Muscle layer of duodenum (tissue), 2 donors: ENCODE measurements around the gene MYB.

ENCODE experiments used
- H3K27ac ChIP-seq: one replicate; pipeline ENCODE4 v1.7.0; 2013; ENCODE audit warnings: mild to moderate bottlenecking, low read length
- H3K27me3 ChIP-seq: one replicate; pipeline ENCODE4 v1.7.0; 2013; ENCODE audit warnings: low read depth, mild to moderate bottlenecking, control low read depth, low read length
- H3K36me3 ChIP-seq, 2 donors: one replicate each; pipeline ENCODE4 v1.7.0; 2013; ENCODE audit warnings: low read length in 2 of 2, control low read depth in 1 of 2, mild to moderate bottlenecking in 1 of 2; ENCODE audit not compliant: insufficient read depth in 2 of 2, control insufficient read depth in 1 of 2
- H3K4me1 ChIP-seq, 2 donors: one replicate each; pipeline ENCODE4 v1.7.0; 2013; ENCODE audit warnings: low read length in 2 of 2, mild to moderate bottlenecking in 2 of 2, control low read depth in 1 of 2, moderate library complexity in 1 of 2; ENCODE audit not compliant: insufficient read depth in 2 of 2, control insufficient read depth in 1 of 2
- H3K4me3 ChIP-seq, 2 donors: one replicate each; pipeline ENCODE4 v1.7.0; 2013; ENCODE audit warnings: low read length in 2 of 2, low read depth in 1 of 2, mild to moderate bottlenecking in 1 of 2
- H3K9me3 ChIP-seq, 2 donors: one replicate each; pipeline ENCODE4 v1.7.0; 2013; ENCODE audit warnings: low read length in 2 of 2, control low read depth in 1 of 2, mild to moderate bottlenecking in 1 of 2; ENCODE audit not compliant: control insufficient read depth in 1 of 2
- donor health status: healthy.

MYB gene

GRCh38 chr6:135212020-135212806, 31.1 kb downstream of the MYB start:
- H3K36me3 ChIP-seq = no peaks in the 10 kb centered on the region
- H3K4me3 ChIP-seq = no peak overlapping the region
- no peaks in the 10 kb centered on the region for H3K27me3 ChIP-seq
- no peak overlapping the region for H3K27ac ChIP-seq
- no peaks in the 10 kb centered on the region for H3K9me3 ChIP-seq
- H3K4me1 ChIP-seq = no peaks in the 10 kb centered on the region

GRCh38 chr6:135212935-135213334, 31.8 kb downstream of the MYB start:
- H3K27me3 ChIP-seq = no peaks in the 10 kb centered on the region
- H3K27ac ChIP-seq = no peak overlapping the region
- no peaks in the 10 kb centered on the region for H3K9me3 ChIP-seq
- H3K4me1 ChIP-seq = no peaks in the 10 kb centered on the region
- H3K4me3 ChIP-seq = no peak overlapping the region
- no peaks in the 10 kb centered on the region for H3K36me3 ChIP-seq

GRCh38 chr6:135213616-135214015, 32.5 kb downstream of the MYB start:
- no peak overlapping the region for H3K27ac ChIP-seq
- no peaks in the 10 kb centered on the region for H3K36me3 ChIP-seq
- no peaks in the 10 kb centered on the region for H3K4me1 ChIP-seq
- H3K9me3 ChIP-seq = no peaks in the 10 kb centered on the region
- H3K4me3 ChIP-seq = no peak overlapping the region
- H3K27me3 ChIP-seq = no peaks in the 10 kb centered on the region

- no peak overlapping the region for H3K27ac ChIP-seq
These were observed 34.1 kb downstream of the MYB start for GRCh38 chr6:135215160-135215559.

GRCh38 chr6:135215563-135215962, 34.5 kb downstream of the MYB start:
- H3K4me3 ChIP-seq = no peak overlapping the region
- no peaks in the 10 kb centered on the region for H3K27me3 ChIP-seq
- no peaks in the 10 kb centered on the region for H3K9me3 ChIP-seq
- no peak overlapping the region for H3K27ac ChIP-seq
- no peaks in the 10 kb centered on the region for H3K4me1 ChIP-seq
- H3K36me3 ChIP-seq = no peaks in the 10 kb centered on the region

More at GRCh38 chr6:135215160-135215559, 34.1 kb downstream of the MYB start:
- no peak overlapping the region for H3K4me3 ChIP-seq
- no peaks in the 10 kb centered on the region for H3K9me3 ChIP-seq
- no peaks in the 10 kb centered on the region for H3K4me1 ChIP-seq
- H3K36me3 ChIP-seq = no peaks in the 10 kb centered on the region
- no peaks in the 10 kb centered on the region for H3K27me3 ChIP-seq

- Histone ChIP-seq H3K9me3 (no peaks in the 10 kb centered on the region), H3K4me3 (no peak overlapping the region), H3K27me3 (no peaks in the 10 kb centered on the region), H3K36me3 (no peaks in the 10 kb centered on the region), H3K4me1 (no peaks in the 10 kb centered on the region), H3K27ac (no peak overlapping the region)
These were observed 36.6 kb downstream of the MYB start for GRCh38 chr6:135217663-135218062.

- no peak overlapping the region for H3K4me3 ChIP-seq
- H3K36me3 ChIP-seq = no peaks in the 10 kb centered on the region
- no peaks in the 10 kb centered on the region for H3K4me1 ChIP-seq
- no peaks in the 10 kb centered on the region for H3K27me3 ChIP-seq
- no peak overlapping the region for H3K27ac ChIP-seq
- no peaks in the 10 kb centered on the region for H3K9me3 ChIP-seq
These were observed 38.2 kb downstream of the MYB start for GRCh38 chr6:135219346-135219745.

- H3K4me3 ChIP-seq = no peak overlapping the region
- no peaks in the 10 kb centered on the region for H3K9me3 ChIP-seq
- no peaks in the 10 kb centered on the region for H3K4me1 ChIP-seq
- H3K36me3 ChIP-seq = no peaks in the 10 kb centered on the region
- H3K27ac ChIP-seq = no peak overlapping the region
- H3K27me3 ChIP-seq = no peaks in the 10 kb centered on the region
These were observed 39.9 kb downstream of the MYB start for GRCh38 chr6:135221042-135221441.

- no peaks in the 10 kb centered on the region for H3K36me3 ChIP-seq
- H3K9me3 ChIP-seq = no peaks in the 10 kb centered on the region
- no peak overlapping the region for H3K4me3 ChIP-seq
- H3K27me3 ChIP-seq = no peaks in the 10 kb centered on the region
- no peak overlapping the region for H3K27ac ChIP-seq
- H3K4me1 ChIP-seq = no peaks in the 10 kb centered on the region
These were observed 40.4 kb downstream of the MYB start for GRCh38 chr6:135221505-135221904.

- H3K4me1 ChIP-seq = no peaks in the 10 kb centered on the region
- H3K27ac ChIP-seq = no peak overlapping the region
- H3K9me3 ChIP-seq = no peaks in the 10 kb centered on the region
- no peaks in the 10 kb centered on the region for H3K36me3 ChIP-seq
- no peaks in the 10 kb centered on the region for H3K27me3 ChIP-seq
- no peak overlapping the region for H3K4me3 ChIP-seq
These were observed 41.5 kb downstream of the MYB start for GRCh38 chr6:135222623-135223022.

- Histone ChIP-seq H3K27me3 (no peaks in the 10 kb centered on the region), H3K36me3 (no peaks in the 10 kb centered on the region), H3K9me3 (no peaks in the 10 kb centered on the region), H3K27ac (peak overlapping the region; percentile 52), H3K4me3 (peak overlapping the region in 1 of 2 donors; percentile 45), H3K4me1 (no peaks in the 10 kb centered on the region)
These were observed 43.0 kb downstream of the MYB start for GRCh38 chr6:135224037-135224647.

GRCh38 chr6:135225911-135226310, 44.8 kb downstream of the MYB start:
- H3K9me3 ChIP-seq = no peaks in the 10 kb centered on the region
- H3K4me3 ChIP-seq = no peak overlapping the region
- H3K36me3 ChIP-seq = no peaks in the 10 kb centered on the region
- H3K27ac ChIP-seq = no peak overlapping the region
- H3K4me1 ChIP-seq = no peaks in the 10 kb centered on the region
- no peaks in the 10 kb centered on the region for H3K27me3 ChIP-seq
